ENCODE data around the gene DHRS4. TPM values are rescaled to one million over a fixed set of nuclear protein-coding genes. Genes with fewer than 3 reads are reported as not detected.

DHRS4 gene
- 46.2 and 53.2 TPM in 2 replicates for total RNA-seq

DNA sequence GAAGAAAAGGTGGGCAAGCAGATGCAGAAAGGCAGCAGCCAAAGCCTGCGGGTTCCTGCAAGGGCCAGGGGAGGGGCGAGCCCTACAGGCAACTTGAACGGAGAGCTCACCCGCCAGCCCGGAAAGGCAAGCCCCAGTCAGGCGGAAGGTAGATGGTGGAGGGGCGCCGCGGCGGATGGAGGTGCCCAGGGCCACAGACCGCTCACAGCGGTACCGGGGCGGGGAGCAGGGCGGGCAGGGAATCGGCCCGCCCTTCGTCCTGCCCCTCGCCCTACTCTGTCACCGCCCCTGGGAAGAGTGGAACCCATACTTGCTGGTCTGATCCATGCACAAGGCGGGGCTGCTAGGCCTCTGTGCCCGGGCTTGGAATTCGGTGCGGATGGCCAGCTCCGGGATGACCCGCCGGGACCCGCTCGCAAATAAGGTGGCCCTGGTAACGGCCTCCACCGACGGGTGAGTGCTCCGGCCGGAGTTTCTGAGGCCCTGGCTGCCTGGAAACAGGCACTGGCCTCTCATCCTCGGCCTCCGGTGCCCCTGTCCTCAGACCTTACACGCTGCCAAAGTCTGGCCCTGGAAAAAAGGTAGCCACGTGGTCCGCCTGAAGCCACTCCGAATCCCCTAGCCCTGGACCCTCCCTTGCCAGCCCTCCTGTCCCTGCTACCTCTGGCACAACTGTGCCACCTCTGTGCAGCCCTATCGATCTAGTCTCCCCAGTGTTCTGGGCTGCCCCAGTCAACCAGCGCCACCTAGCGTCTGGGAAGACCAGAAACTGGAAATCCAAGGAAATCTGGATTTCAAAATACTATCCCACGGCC, at the start of gene DHRS4:
TSS of gene DHRS4 (plus strand) at position 307 of the 815 bp plus-strand sequence. CDS start at position 326, 19 bp downstream.

DNA sequence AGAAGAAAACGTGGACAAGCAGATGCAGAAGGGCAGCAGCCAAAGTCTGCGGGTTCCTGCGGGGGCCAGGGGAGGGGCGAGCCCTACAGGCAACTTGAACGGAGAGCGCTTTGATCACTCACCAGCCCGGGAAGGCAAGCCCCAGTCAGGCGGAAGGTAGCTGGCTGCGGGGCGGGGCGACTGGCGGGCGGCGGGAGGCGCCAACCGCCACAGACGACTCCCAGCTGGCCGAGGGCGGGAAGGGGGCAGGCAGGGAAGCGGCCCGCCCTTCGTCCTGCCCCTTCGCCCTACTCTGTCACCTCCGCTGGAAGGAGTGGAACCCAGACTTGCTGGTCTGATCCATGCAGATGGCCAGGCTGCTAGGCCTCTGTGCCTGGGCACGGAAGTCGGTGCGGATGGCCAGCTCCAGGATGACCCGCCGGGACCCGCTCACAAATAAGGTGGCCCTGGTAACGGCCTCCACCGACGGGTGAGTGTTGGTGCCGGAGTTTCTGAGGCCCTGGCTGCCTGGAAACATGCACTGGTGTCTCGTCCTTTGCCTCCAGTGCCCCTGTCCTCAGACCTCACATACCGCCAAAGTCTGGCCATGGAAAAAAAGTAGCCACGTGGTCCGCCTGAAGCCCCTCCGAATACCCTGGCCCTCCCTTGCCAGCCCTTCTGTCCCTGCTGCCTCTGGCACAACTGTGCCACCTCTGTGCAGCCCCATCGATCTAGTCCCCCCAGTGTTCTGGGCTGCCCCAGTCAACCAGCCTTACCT, 35.2 kb downstream of the DHRS4 start, which contains the start of gene DHRS4L2:
TSS of gene DHRS4L2 (plus strand) at position 323 of the 757 bp plus-strand sequence. CDS start at position 342, 19 bp downstream.

Other genes starting within 250 kb of the DHRS4 start
- 8.2 and 13.2 TPM in 2 replicates for gene DHRS4L2, start 35.2 kb downstream of the DHRS4 start, total RNA-seq
- not detected in 2 replicates for gene CARMIL3, start 98.2 kb downstream of the DHRS4 start, total RNA-seq
- gene CPNE6, start 117.8 kb downstream of the DHRS4 start, total RNA-seq, result not detected in 2 replicates
- 8.2 and 11.6 TPM in 2 replicates for gene PCK2, start 140.5 kb downstream of the DHRS4 start, total RNA-seq
- 41.8 and 49.5 TPM in 2 replicates for gene DCAF11, start 161.0 kb downstream of the DHRS4 start, total RNA-seq
- gene NRL, start 161.2 kb downstream of the DHRS4 start, total RNA-seq, result 0.73 and 0.75 TPM in 2 replicates
- 0.20 TPM in 1 of 2 replicates, not detected in the other for gene FITM1, start 176.9 kb downstream of the DHRS4 start, total RNA-seq
- 123 and 136 TPM in 2 replicates for gene PSME1, start 182.4 kb downstream of the DHRS4 start, total RNA-seq
- gene EMC9, start 187.8 kb downstream of the DHRS4 start, total RNA-seq, result 8.3 and 10.2 TPM in 2 replicates
- gene PSME2, start 192.8 kb downstream of the DHRS4 start, total RNA-seq, result 52.9 and 82.8 TPM in 2 replicates
- gene RNF31, start 193.7 kb downstream of the DHRS4 start, total RNA-seq, result 50.1 and 66.3 TPM in 2 replicates
- 30.3 and 35.5 TPM in 2 replicates for gene IRF9, start 207.5 kb downstream of the DHRS4 start, total RNA-seq
- gene REC8, start 218.3 kb downstream of the DHRS4 start, total RNA-seq, result 0.25 and 1.1 TPM in 2 replicates
- 33.4 and 39.3 TPM in 2 replicates for gene IPO4, start 235.0 kb downstream of the DHRS4 start, total RNA-seq
- gene TM9SF1, start 241.7 kb downstream of the DHRS4 start, total RNA-seq, result 73.6 and 75.1 TPM in 2 replicates

All from cardiac ventricle fibroblast (primary cell).